HEK293 (cell line): ENCODE data around the gene ABTB2.

Experiments used
- CTCF ChIA-PET: fragments of 350-600 bp; formaldehyde crosslinking; extraction: SDS; loops from one replicate; lab custom pipeline; 2021; ENCODE audit warnings: antibody characterized with exemption; lab: Yijun Ruan, JAX
- POLR2A ChIA-PET: fragments of 300-600 bp; formaldehyde crosslinking; extraction: SDS; loops from one replicate; lab custom pipeline; 2020; ENCODE audit warnings: antibody characterized with exemption, inconsistent platforms; lab: Yijun Ruan, JAX
- H3K27ac ChIP-seq: fragments of 200-500 bp; sonication (Bioruptor generic); 2 replicates; pipeline ENCODE4 v1.5.1; 2014; ENCODE audit warnings: low read depth, low read length, control low read depth, inconsistent platforms; ENCODE audit errors: extremely low read depth
- H3K36me3 ChIP-seq, 2 experiments: fragments of 200-500 bp in 1 of 2; sonication (Bioruptor generic) in 1 of 2; 1 replicate in 1 of 2; 2 replicates in 1 of 2; pipeline ENCODE4 v1.5.1; 2014 to 2017; ENCODE audit warnings: inconsistent platforms in 2 of 2, low read length in 2 of 2; ENCODE audit not compliant: control insufficient read depth in 2 of 2, insufficient read depth in 1 of 2
- H3K4me1 ChIP-seq: fragments of 200-500 bp; sonication (Bioruptor generic); 2 replicates; pipeline ENCODE4 v1.5.1; 2014; ENCODE audit warnings: mild to moderate bottlenecking, low read length, inconsistent platforms; ENCODE audit not compliant: control insufficient read depth, insufficient read depth
- H3K4me3 ChIP-seq: 2 replicates; pipeline ENCODE4 v1.5.1; 2011; ENCODE audit warnings: low read depth, mild to moderate bottlenecking, control low read depth, low read length, moderate library complexity
- H3K9me3 ChIP-seq: fragments of 200-500 bp; sonication (Bioruptor generic); 2 replicates; pipeline ENCODE4 v1.5.1; 2014; ENCODE audit warnings: low read depth, low read length, inconsistent platforms; ENCODE audit not compliant: control insufficient read depth, insufficient read depth
- HIC1 ChIP-seq: fragments of 450-650 bp; formaldehyde crosslinking; IDR thresholded peaks from 2 replicates; pipeline ENCODE4 v1.5.1; 2016; ENCODE audit warnings: missing biosample characterization, missing genetic modification characterization
- KLF7 ChIP-seq: fragments of 450-650 bp; formaldehyde crosslinking; IDR thresholded peaks from 2 replicates; pipeline ENCODE4 v1.5.1; 2016; ENCODE audit warnings: missing biosample characterization, missing genetic modification characterization, borderline replicate concordance
- OSR2 ChIP-seq: fragments of 450-650 bp; formaldehyde crosslinking; IDR thresholded peaks from 2 replicates; pipeline ENCODE4 v1.5.1; 2016; ENCODE audit warnings: missing biosample characterization, missing genetic modification characterization
- PRDM1 ChIP-seq: fragments of 450-650 bp; formaldehyde crosslinking; IDR thresholded peaks from 2 replicates; pipeline ENCODE4; 2016; ENCODE audit warnings: missing biosample characterization, missing genetic modification characterization
- ZBTB1 ChIP-seq: fragments of 450-650 bp; formaldehyde crosslinking; IDR thresholded peaks from 2 replicates; pipeline ENCODE4 v1.5.1; 2016; ENCODE audit warnings: missing biosample characterization, missing genetic modification characterization
- ZBTB20 ChIP-seq: fragments of 450-650 bp; formaldehyde crosslinking; IDR thresholded peaks from 2 replicates; pipeline ENCODE4 v1.5.1; 2016; ENCODE audit warnings: missing biosample characterization, missing genetic modification characterization
- ZBTB26 ChIP-seq: fragments of 450-650 bp; formaldehyde crosslinking; optimal IDR thresholded peaks from 2 replicates; pipeline ENCODE3; 2016; ENCODE audit warnings: missing biosample characterization, mild to moderate bottlenecking, missing genetic modification characterization
- ZFHX2 ChIP-seq: fragments of 450-650 bp; formaldehyde crosslinking; conservative IDR thresholded peaks from 2 replicates; pipeline ENCODE4 v1.5.1; 2016; ENCODE audit warnings: missing biosample characterization, missing genetic modification characterization
- ZIC2 ChIP-seq: fragments of 450-650 bp; formaldehyde crosslinking; IDR thresholded peaks from 2 replicates; pipeline ENCODE4 v1.5.1; 2016; ENCODE audit warnings: missing biosample characterization, missing genetic modification characterization
- ZNF140 ChIP-seq: fragments of 450-650 bp; formaldehyde crosslinking; IDR thresholded peaks from 2 replicates; pipeline ENCODE4 v1.5.1; 2016; ENCODE audit warnings: missing biosample characterization, missing genetic modification characterization
- ZNF202 ChIP-seq: fragments of 450-650 bp; formaldehyde crosslinking; IDR thresholded peaks from 2 replicates; pipeline ENCODE4 v1.5.1; 2016; ENCODE audit warnings: missing biosample characterization, missing genetic modification characterization, borderline replicate concordance
- ZNF335 ChIP-seq: fragments of 450-650 bp; formaldehyde crosslinking; conservative IDR thresholded peaks from 2 replicates; pipeline ENCODE4 v1.5.1; 2016; ENCODE audit warnings: missing biosample characterization, missing genetic modification characterization
- ZNF366 ChIP-seq: fragments of 450-650 bp; formaldehyde crosslinking; conservative IDR thresholded peaks from 2 replicates; pipeline ENCODE4 v1.5.1; 2016; ENCODE audit warnings: missing biosample characterization, missing genetic modification characterization
- ZNF488 ChIP-seq: fragments of 450-650 bp; formaldehyde crosslinking; IDR thresholded peaks from 2 replicates; pipeline ENCODE4 v1.5.1; 2016; ENCODE audit warnings: missing biosample characterization, missing genetic modification characterization
- ZNF513 ChIP-seq: fragments of 450-650 bp; IDR thresholded peaks from 2 replicates; pipeline ENCODE4 v1.5.1; 2018; ENCODE audit warnings: missing biosample characterization, missing genetic modification characterization
- ZNF544 ChIP-seq: fragments of 450-650 bp; formaldehyde crosslinking; IDR thresholded peaks from 2 replicates; pipeline ENCODE4 v1.5.0; 2017; ENCODE audit warnings: missing biosample characterization, missing genetic modification characterization
- ZNF610 ChIP-seq: fragments of 450-650 bp; formaldehyde crosslinking; IDR thresholded peaks from 2 replicates; pipeline ENCODE4 v1.5.1; 2016; ENCODE audit warnings: missing biosample characterization, missing genetic modification characterization, borderline replicate concordance
- ZNF621 ChIP-seq: fragments of 450-650 bp; formaldehyde crosslinking; IDR thresholded peaks from 2 replicates; pipeline ENCODE4 v1.5.1; 2017; ENCODE audit warnings: missing biosample characterization, missing genetic modification characterization
- ZNF623 ChIP-seq: fragments of 450-650 bp; formaldehyde crosslinking; IDR thresholded peaks from 2 replicates; pipeline ENCODE4 v1.5.1; 2016; ENCODE audit warnings: missing biosample characterization, missing genetic modification characterization
- ZNF645 ChIP-seq: fragments of 450-650 bp; formaldehyde crosslinking; IDR thresholded peaks from 2 replicates; pipeline ENCODE4; 2016; ENCODE audit warnings: missing biosample characterization, missing genetic modification characterization
- ZNF677 ChIP-seq: fragments of 450-650 bp; IDR thresholded peaks from 2 replicates; pipeline ENCODE4 v1.5.0; 2018; ENCODE audit warnings: missing biosample characterization, mild to moderate bottlenecking, missing genetic modification characterization, moderate library complexity
- ZNF837 ChIP-seq: fragments of 450-650 bp; formaldehyde crosslinking; IDR thresholded peaks from 2 replicates; pipeline ENCODE4 v1.5.1; 2016; ENCODE audit warnings: missing biosample characterization, missing genetic modification characterization
- ZSCAN5A ChIP-seq: fragments of 450-650 bp; formaldehyde crosslinking; IDR thresholded peaks from 2 replicates; pipeline ENCODE4 v1.5.1; 2016; ENCODE audit warnings: missing biosample characterization, missing genetic modification characterization

The ABTB2 gene

GRCh38 chr11:34344410-34344767, 13.4 kb downstream of the ABTB2 start:
- CTCF ChIA-PET = interaction anchor here (1.0 to 4.7 kb wide), 2 partner anchors 70 to 170 kb away, joined by 3 to 19 read pairs; no protein-coding TSS in a partner anchor
- Histone ChIP-seq H3K36me3 (no peaks in the 10 kb centered on the region), H3K27ac (no peak overlapping the region), H3K4me3 (no peak overlapping the region), H3K9me3 (no peaks in the 10 kb centered on the region), H3K4me1 (peaks cover 13% of the 10 kb centered on the region)
- TF ChIP-seq ZIC2 (tag by site-specific recombination) = no peak
- TF ChIP-seq ZSCAN5A (tag by site-specific recombination) = no peak
- TF ChIP-seq ZNF513 (tag by site-specific recombination) = no peak
- no peak for TF ChIP-seq PRDM1 (tag by site-specific recombination)
- no peak for TF ChIP-seq ZNF544 (tag by site-specific recombination)
- no peak for TF ChIP-seq ZNF488 (tag by site-specific recombination)
- no peak for TF ChIP-seq ZBTB1
- TF ChIP-seq ZBTB26 (tag by site-specific recombination) = no peak
- TF ChIP-seq ZNF610 (tag by site-specific recombination) = no peak
- TF ChIP-seq ZNF366 (tag by site-specific recombination) = no peak
- no peak for TF ChIP-seq ZNF623 (tag by site-specific recombination)
- no peak for TF ChIP-seq ZBTB20 (tag by site-specific recombination)
- no peak for TF ChIP-seq ZNF645
- no peak for TF ChIP-seq ZNF837 (tag by site-specific recombination)
- POLR2A ChIA-PET = interaction anchor here (6.6 kb wide), 1 partner anchor 12 kb away, joined by 61 read pairs; the partner anchor contains the start of gene ABTB2

- H3K27ac ChIP-seq = no peak overlapping the region
- H3K4me3 ChIP-seq = no peak overlapping the region
- H3K36me3 ChIP-seq = no peaks in the 10 kb centered on the region
- ChIA-PET CTCF (interaction anchor here (0.7 to 1.0 kb wide), 4 partner anchors 69 to 519 kb away, joined by 3 to 5 read pairs (median 3); no protein-coding TSS in a partner anchor), POLR2A (interaction anchor here (6.6 kb wide), 1 partner anchor 13 kb away, joined by 61 read pairs; the partner anchor contains the start of gene ABTB2)
- H3K9me3 ChIP-seq = no peaks in the 10 kb centered on the region
- no peak for TF ChIP-seq ZNF140 (tag by site-specific recombination)
- peaks cover 13% of the 10 kb centered on the region for H3K4me1 ChIP-seq
Observed at GRCh38 chr11:34343686-34344085, 14.1 kb downstream of the ABTB2 start.

- peaks cover 13% of the 10 kb centered on the region for H3K4me1 ChIP-seq
- H3K4me3 ChIP-seq = no peak overlapping the region
- POLR2A ChIA-PET = interaction anchor here (6.6 kb wide), 1 partner anchor 13 kb away, joined by 61 read pairs; the partner anchor contains the start of gene ABTB2
- no peak overlapping the region for H3K27ac ChIP-seq
- H3K36me3 ChIP-seq = no peaks in the 10 kb centered on the region
- no peaks in the 10 kb centered on the region for H3K9me3 ChIP-seq
- CTCF ChIA-PET = interaction anchor here (0.7 to 1.0 kb wide), 3 partner anchors 94 to 519 kb away, joined by 3 to 5 read pairs (median 3); no protein-coding TSS in a partner anchor
- no peak for TF ChIP-seq KLF7
- no peak for TF ChIP-seq HIC1 (tag by site-specific recombination)
- no peak for TF ChIP-seq ZNF621
- no peak for TF ChIP-seq ZFHX2 (tag by site-specific recombination)
- TF ChIP-seq ZNF335 (tag by site-specific recombination) = no peak
- TF ChIP-seq ZNF202 (tag by site-specific recombination) = no peak
- TF ChIP-seq OSR2 (tag by site-specific recombination) = no peak
- no peak for TF ChIP-seq ZNF677
Observed at GRCh38 chr11:34343153-34343552, 14.7 kb downstream of the ABTB2 start.
